Panc1 (cell line): Measurements from ENCODE around the gene NPNT. TPM values are rescaled to one million over a fixed set of nuclear protein-coding genes. Genes with fewer than 3 reads are reported as not detected.

Source experiments
- ATAC-seq: fragments of 200-7000 bp; cut with Tn5 transposase; 2 replicates; pipeline ENCODE4 v1.9.1; 2020; ENCODE audit warnings: mild to moderate bottlenecking, moderate library complexity
- BruUV-seq: library from RNA; stranded (reverse); fragments of 400-500 nt; replicated peaks from 2 replicates; lab custom pipeline; 2021; lab: Mats Ljungman, UMichigan
- CTCF ChIA-PET: fragments of 300-600 bp; sonication (Branson Sonifier 250); formaldehyde crosslinking; loops from one replicate; lab custom pipeline; 2022; ENCODE audit warnings: antibody characterized with exemption; lab: Charles Lee
- POLR2A ChIA-PET: fragments of 300-600 bp; sonication (Branson Sonifier 250); formaldehyde crosslinking; loops from one replicate; lab custom pipeline; 2022; ENCODE audit warnings: antibody characterized with exemption; lab: Charles Lee
- DNase-seq: peaks from one replicate; pipeline ENCODE4 v3.0.0-alpha.2; 2010; ENCODE audit warnings: low read depth, low spot score
- H3K27ac ChIP-seq: 2 replicates; pipeline ENCODE4 v1.5.1; 2011; ENCODE audit warnings: mild to moderate bottlenecking, low read length, inconsistent platforms
- H3K27me3 ChIP-seq: fragments of 200-500 bp; sonication (Bioruptor generic); 2 replicates; pipeline ENCODE4 v1.6.0; 2014; ENCODE audit warnings: low read length, inconsistent platforms; ENCODE audit not compliant: control insufficient read depth, insufficient read depth
- H3K36me3 ChIP-seq: fragments of 200-500 bp; sonication (Bioruptor generic); 2 replicates; pipeline ENCODE4 v1.5.1; 2014; ENCODE audit warnings: inconsistent platforms, mild to moderate bottlenecking, low read length, moderate library complexity; ENCODE audit not compliant: control insufficient read depth, insufficient read depth
- H3K4me1 ChIP-seq: 2 replicates; pipeline ENCODE4 v1.5.1; 2011; ENCODE audit warnings: inconsistent platforms, mild to moderate bottlenecking, low read length, moderate library complexity; ENCODE audit not compliant: control insufficient read depth, insufficient read depth
- H3K4me3 ChIP-seq, 2 experiments: 2 replicates each; pipeline ENCODE4 v1.5.1; 2011 to 2012; ENCODE audit warnings: low read depth in 2 of 2, low read length in 2 of 2, mild to moderate bottlenecking in 2 of 2, inconsistent platforms in 1 of 2, moderate library complexity in 1 of 2
- H3K9me3 ChIP-seq: fragments of 200-500 bp; sonication (Bioruptor generic); 2 replicates; pipeline ENCODE4 v1.5.1; 2014; ENCODE audit warnings: low read depth, mild to moderate bottlenecking, inconsistent platforms, low read length, moderate library complexity; ENCODE audit not compliant: control insufficient read depth, insufficient read depth
- POLR2AphosphoS5 ChIP-seq: IDR thresholded peaks from 2 replicates; pipeline ENCODE4 v1.6.1; 2012; ENCODE audit warnings: mild to moderate bottlenecking, low read depth, low read length, moderate library complexity
- SIN3A ChIP-seq: IDR thresholded peaks from 2 replicates; pipeline ENCODE4 v1.6.1; 2012; ENCODE audit warnings: low read depth, mild to moderate bottlenecking, low read length, moderate library complexity, borderline replicate concordance; ENCODE audit not compliant: insufficient read depth
- TCF7L2 ChIP-seq: IDR thresholded peaks from 2 replicates; pipeline ENCODE4 v1.6.1; 2011; ENCODE audit warnings: mild to moderate bottlenecking, low read depth, low read length, inconsistent platforms
- in situ Hi-C: cut with HindIII; loops from 2 replicates; pipeline ENCODE4 v1.10.0; 2016; ENCODE audit warnings: low sequenced_read_pairs, low pct_unique_long_range_greater_than_20kb
- intact Hi-C: fragments of 100-400 bp; cut with micrococcal nuclease; formaldehyde crosslinking; loops from one replicate; pipeline ENCODE4 v1.10.0; 2022; ENCODE audit not compliant: unreplicated experiment
- total RNA-seq: library from RNA; stranded (reverse); gene quantifications from one replicate; pipeline ENCODE4 v1.2.1, GENCODE V29; 2021; ENCODE audit not compliant: unreplicated experiment
- TF ChIP-seq, protein P1 (sequence below), 2 experiments: IDR thresholded peaks; 2 replicates each; pipeline ENCODE4 v1.6.1; 2011 to 2012; ENCODE audit warnings: low read depth in 2 of 2, control low read depth in 1 of 2, low read length in 1 of 2, mild to moderate bottlenecking in 1 of 2, moderate library complexity in 1 of 2; ENCODE audit not compliant: insufficient read depth in 1 of 2
- TF ChIP-seq, protein P2 (sequence below): fragments of 450-650 bp; IDR thresholded peaks from 2 replicates; pipeline ENCODE4 v1.5.1; 2017; ENCODE audit warnings: mild to moderate bottlenecking

Gene NPNT
- total RNA-seq, 1 experiment from 2014 or later: 1.9 TPM

DNA sequence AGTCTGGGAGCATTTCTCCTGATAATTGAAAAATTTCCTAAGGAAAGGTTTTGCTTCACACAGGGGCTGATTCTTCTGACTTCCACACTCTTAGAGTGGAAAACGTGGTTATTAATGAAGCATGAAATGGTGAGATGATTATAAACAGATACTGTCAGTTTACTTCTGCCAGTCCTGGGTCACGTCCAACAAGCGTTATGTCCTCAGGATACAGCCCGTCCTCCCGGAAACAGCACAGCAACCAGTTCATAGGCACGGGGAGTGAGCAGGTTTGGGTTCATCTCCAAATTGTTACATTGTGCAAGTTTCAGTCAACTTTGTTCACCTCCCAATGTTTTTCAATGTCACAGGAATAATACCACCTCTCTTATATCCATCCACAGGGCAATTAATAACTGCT, 98.8 kb downstream of the NPNT start:
- no peak for ATAC-seq
- DNase-seq: no peak
- intact Hi-C loops: no loop called here

DNA sequence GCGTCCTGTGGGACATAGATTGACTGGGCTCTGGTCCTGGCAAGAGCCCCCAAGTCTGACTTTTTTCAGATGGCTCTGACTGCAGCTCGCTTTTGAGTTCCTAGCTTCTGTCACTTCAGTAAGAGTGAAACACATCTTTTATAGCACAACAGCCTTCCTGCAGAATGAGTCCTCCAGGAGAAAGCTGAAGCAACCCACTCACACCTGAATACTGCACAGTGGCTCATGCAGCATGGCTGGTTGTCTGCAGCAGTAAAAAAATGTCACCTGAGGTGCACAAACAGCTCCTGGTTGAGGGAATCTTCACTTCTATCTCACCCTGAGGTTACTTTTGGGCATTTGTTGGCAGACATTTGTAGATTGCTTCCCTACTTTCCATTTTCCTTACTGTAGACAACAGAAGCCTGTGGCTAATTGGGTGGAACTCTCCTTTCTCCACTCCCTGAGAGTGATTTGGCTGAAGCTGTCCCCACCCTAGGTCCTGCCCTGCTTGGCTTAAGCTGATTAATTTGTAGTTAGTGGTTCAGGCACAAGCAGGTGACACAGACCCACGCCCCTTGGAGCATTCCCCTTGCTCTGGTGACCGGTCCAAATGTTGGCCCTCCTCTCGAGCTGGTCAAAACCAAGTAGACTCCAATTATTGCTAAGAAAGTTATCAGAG, 99.7 kb downstream of the NPNT start:
- in situ Hi-C loops: no loop called here
- H3K9me3 ChIP-seq: no peaks in the 10 kb centered on the region
- intact Hi-C loops: no loop called here
- ChIA-PET CTCF (no interaction called here), POLR2A (no interaction called here)
- no peak overlapping the region for H3K4me3 ChIP-seq
- no peak for ATAC-seq
- BruUV-seq: no TSS peak
- no peaks in the 10 kb centered on the region; the same call in 1 of the 2 replicates for H3K27me3 ChIP-seq
- DNase-seq: no peak
- no peak overlapping the region for H3K27ac ChIP-seq
- no peak for TF ChIP-seq POLR2AphosphoS5
- TF ChIP-seq, protein P1, sequence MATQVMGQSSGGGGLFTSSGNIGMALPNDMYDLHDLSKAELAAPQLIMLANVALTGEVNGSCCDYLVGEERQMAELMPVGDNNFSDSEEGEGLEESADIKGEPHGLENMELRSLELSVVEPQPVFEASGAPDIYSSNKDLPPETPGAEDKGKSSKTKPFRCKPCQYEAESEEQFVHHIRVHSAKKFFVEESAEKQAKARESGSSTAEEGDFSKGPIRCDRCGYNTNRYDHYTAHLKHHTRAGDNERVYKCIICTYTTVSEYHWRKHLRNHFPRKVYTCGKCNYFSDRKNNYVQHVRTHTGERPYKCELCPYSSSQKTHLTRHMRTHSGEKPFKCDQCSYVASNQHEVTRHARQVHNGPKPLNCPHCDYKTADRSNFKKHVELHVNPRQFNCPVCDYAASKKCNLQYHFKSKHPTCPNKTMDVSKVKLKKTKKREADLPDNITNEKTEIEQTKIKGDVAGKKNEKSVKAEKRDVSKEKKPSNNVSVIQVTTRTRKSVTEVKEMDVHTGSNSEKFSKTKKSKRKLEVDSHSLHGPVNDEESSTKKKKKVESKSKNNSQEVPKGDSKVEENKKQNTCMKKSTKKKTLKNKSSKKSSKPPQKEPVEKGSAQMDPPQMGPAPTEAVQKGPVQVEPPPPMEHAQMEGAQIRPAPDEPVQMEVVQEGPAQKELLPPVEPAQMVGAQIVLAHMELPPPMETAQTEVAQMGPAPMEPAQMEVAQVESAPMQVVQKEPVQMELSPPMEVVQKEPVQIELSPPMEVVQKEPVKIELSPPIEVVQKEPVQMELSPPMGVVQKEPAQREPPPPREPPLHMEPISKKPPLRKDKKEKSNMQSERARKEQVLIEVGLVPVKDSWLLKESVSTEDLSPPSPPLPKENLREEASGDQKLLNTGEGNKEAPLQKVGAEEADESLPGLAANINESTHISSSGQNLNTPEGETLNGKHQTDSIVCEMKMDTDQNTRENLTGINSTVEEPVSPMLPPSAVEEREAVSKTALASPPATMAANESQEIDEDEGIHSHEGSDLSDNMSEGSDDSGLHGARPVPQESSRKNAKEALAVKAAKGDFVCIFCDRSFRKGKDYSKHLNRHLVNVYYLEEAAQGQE (IDR thresholded peaks at IDR 0.05; ENCODE audit: insufficient read depth in 1 of 2, low read depth in 2 of 2, low read length in 1 of 2): no peak
- TF ChIP-seq TCF7L2: no peak
- TF ChIP-seq, protein P2, sequence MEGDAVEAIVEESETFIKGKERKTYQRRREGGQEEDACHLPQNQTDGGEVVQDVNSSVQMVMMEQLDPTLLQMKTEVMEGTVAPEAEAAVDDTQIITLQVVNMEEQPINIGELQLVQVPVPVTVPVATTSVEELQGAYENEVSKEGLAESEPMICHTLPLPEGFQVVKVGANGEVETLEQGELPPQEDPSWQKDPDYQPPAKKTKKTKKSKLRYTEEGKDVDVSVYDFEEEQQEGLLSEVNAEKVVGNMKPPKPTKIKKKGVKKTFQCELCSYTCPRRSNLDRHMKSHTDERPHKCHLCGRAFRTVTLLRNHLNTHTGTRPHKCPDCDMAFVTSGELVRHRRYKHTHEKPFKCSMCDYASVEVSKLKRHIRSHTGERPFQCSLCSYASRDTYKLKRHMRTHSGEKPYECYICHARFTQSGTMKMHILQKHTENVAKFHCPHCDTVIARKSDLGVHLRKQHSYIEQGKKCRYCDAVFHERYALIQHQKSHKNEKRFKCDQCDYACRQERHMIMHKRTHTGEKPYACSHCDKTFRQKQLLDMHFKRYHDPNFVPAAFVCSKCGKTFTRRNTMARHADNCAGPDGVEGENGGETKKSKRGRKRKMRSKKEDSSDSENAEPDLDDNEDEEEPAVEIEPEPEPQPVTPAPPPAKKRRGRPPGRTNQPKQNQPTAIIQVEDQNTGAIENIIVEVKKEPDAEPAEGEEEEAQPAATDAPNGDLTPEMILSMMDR: no peak
- TF ChIP-seq SIN3A: no peak
- no peaks in the 10 kb centered on the region for H3K36me3 ChIP-seq
- H3K4me1 ChIP-seq: no peaks in the 10 kb centered on the region

More for the DNA sequence above, 98.8 kb downstream of the NPNT start:
- no peak for TF ChIP-seq SIN3A
- no peak for TF ChIP-seq TCF7L2
- TF ChIP-seq, protein P2: no peak
- no peak for TF ChIP-seq POLR2AphosphoS5
- TF ChIP-seq, protein P1 (IDR thresholded peaks at IDR 0.05; ENCODE audit: insufficient read depth in 1 of 2, low read depth in 2 of 2, low read length in 1 of 2): no peak
- H3K4me3 ChIP-seq: no peak overlapping the region
- H3K27ac ChIP-seq: no peak overlapping the region
- in situ Hi-C loops: no loop called here
- no peaks in the 10 kb centered on the region for H3K36me3 ChIP-seq
- CTCF ChIA-PET: no interaction called here
- POLR2A ChIA-PET: no interaction called here
- H3K9me3 ChIP-seq: no peaks in the 10 kb centered on the region
- H3K27me3 ChIP-seq: no peaks in the 10 kb centered on the region; the same call in 1 of the 2 replicates
- no TSS peak for BruUV-seq
- H3K4me1 ChIP-seq: no peaks in the 10 kb centered on the region
